Measurements from ENCODE around the gene GDNF.
"Not testable (repeated sequence)": the region's sequence is repeated elsewhere in the genome, so short reads cannot be mapped to it uniquely, and the experiment has no call there.

Gene GDNF

DNA sequence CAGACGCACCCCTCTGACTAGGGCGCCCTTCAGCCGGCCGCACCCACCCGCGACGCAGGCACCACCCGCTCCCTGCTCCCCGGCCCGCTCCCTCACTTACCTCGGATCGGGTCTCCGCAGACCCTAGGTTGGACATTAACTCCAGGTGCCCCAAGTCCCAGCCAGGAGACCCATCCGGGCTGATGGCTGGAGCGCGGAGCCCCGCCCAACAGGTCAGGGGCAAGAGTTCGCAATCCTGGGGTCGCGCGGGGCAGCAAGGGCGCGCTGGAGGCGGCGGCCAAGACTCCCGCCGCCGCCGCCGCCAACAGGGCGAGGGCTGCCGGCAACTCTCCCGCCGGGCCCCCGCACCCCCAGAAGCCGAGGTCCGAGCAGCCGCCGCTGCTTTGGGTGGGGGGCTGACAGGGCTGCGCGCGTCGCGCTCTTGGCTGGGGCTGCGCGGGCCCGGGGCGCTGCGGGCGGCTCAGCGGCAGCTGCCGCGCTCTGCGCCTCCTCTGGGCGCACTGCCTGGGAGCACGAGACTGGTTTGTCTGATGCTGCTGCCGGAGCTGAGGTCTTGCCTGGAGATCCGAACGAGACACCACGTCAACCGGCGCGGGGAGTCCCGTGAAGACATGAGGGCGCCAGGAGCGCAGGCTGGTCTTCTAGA is at the start of gene GDNF:
Gene GDNF, minus strand, starts transcription at position 635 of the 646 bp plus-strand sequence. CDS start 5,245 bp downstream, outside the sequence.
- no peak for DNase-seq (ENCODE audit: low read depth in 2 of 2)

GRCh38 chr5:37888476-37888875 is 48.6 kb upstream of the GDNF start:
- no peak for DNase-seq (ENCODE audit: low read depth in 2 of 2)

DNA sequence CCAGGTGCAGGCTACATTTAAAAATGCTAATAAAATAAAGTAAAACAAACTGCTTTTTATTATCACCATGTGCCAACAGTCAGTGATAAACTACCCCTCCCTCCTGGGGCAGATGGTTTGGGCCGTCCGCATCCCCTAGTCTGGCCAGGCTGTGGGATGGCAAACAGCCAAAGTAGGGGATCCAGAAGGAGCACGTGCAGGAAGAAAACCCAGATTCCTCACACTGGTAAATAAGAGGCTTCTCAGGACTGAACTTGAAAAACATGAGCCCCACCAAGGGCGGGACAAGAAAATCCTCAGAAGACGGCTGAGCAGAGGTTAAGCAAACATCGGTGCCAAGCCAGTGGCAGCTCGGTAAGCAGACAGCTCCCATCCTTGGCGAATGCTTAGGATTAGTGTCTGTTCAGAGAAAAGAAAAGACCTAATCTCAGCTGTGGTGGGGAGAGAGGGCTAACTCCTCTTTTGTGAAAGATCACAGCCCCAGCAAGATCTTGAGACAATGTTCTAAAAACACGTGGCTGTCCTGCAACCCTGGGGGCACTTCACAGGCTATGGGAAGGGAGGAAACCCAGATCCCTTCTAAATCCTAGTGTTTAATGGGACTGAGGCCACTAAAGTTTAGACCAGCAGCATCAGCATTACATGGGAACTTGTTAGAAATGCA is 46.5 kb upstream of the GDNF start:
- DNase-seq (ENCODE audit: low read depth in 2 of 2) = no peak

DNA sequence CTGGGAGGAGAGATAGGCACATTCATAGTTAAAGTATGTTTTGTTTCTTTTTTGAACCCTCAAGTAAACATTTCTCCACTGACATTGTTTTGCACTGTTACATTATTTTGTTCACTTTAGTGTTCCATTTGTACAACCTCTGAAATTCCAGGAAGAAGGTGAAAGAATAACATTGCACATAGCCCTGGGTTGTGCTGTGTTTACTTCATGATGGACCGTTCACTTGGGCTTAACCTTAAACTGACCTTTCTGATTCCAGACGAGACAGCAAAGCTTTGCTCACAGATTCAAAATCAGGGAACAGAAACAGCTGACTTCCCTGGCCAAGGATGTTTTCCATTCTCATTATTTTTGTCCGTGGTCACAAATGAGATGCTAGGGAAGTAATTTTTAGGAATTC is 42.8 kb upstream of the GDNF start:
- DNase-seq (ENCODE audit: low read depth in 2 of 2) = no peak

DNA sequence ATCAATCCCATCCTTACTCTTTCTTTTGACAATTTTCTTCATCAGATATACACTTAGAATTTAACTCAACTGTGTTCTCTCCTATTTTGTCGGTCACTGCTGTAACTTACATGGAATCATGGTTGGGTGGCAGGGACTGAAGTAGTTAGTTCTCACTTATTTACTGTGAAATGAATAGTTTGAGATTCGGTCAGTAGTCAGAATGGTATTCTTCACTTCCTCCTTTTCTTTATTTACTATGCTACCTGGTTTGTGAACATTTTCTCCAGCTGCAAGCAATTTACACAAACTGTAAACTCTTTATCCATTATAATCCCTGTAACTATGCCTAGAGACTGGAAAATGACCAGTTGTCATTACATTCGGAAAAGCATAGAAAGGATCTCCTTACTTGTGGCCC is 41.5 kb upstream of the GDNF start:
- DNase-seq (ENCODE audit: low read depth in 2 of 2) = no peak

DNA sequence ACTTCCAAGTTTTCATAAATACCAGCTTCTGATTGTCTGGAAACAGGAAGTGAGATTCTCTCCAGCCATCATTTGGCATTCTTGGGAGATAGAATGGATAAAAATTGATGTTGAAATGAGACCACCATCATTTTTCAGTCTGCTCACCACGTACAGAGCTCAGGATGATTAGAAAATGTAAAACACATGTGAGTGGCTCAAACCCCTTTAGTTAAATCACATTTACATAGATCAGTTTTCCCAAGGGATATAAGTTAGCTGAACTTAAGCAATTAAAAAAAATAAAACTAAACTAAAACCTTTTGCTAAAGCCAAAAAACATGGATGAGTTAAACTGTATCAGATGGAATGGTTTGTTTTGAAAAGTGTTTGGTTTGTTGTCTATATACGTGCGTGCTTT is 37.1 kb upstream of the GDNF start:
- DNase-seq (ENCODE audit: low read depth in 2 of 2) = no peak

GRCh38 chr5:37876245-37876644 is 36.4 kb upstream of the GDNF start:
- no peak for DNase-seq (ENCODE audit: low read depth in 2 of 2)

DNA sequence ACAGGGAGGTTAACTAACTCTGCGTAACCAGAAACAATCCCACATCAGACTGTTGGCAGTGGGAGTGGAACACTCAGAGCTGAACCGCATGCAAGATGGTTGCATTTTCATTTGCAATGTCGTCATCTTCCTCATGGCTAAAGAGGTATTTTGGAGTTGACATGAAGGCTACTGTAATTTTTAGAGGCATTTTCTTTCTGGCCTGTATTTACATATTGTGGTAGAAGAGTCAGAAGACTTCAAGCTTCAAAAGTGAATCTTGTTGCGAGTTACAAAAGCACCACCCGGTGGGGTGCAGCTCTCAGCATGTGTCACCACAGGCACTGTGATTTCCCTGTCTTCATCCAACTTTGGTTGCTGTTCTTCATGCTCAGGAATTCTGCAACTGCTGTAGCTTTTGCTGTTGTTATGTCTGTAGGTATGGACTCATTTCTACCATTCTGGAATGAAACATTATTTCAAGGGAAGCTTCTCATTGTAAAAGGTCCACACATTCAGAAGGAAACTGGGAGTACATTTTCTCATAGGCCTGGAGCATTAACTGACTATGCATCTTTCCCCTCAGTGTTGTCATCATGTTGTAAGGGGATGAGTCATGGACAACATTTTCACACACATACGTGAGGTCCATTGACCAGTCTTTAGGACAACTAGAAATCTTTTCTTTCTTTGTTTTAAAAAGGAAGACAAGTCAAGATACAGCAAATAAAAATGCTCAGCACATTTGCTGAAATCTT is 35.4 kb upstream of the GDNF start:
- no peak for DNase-seq (ENCODE audit: low read depth in 2 of 2)

DNA sequence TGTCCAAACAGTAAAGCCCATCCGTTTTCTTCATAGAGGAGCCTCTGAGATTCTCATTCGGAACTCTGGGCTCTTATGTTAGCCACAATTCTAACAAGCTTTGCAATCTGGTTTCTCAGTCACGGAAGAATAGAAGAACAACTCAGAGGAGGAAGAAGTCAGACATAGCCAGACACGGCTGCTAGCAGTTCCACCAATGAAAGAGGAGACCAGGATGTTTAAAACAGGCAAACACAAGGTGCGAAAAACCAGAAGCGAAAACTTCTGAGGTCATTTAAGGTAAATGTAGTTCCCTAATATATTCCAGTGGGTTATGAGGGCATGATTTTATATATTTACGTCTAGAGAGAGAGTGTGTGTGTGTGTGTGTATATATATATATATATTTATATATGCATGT is 34.1 kb upstream of the GDNF start:
- no peak for DNase-seq (ENCODE audit: low read depth in 2 of 2)

DNA sequence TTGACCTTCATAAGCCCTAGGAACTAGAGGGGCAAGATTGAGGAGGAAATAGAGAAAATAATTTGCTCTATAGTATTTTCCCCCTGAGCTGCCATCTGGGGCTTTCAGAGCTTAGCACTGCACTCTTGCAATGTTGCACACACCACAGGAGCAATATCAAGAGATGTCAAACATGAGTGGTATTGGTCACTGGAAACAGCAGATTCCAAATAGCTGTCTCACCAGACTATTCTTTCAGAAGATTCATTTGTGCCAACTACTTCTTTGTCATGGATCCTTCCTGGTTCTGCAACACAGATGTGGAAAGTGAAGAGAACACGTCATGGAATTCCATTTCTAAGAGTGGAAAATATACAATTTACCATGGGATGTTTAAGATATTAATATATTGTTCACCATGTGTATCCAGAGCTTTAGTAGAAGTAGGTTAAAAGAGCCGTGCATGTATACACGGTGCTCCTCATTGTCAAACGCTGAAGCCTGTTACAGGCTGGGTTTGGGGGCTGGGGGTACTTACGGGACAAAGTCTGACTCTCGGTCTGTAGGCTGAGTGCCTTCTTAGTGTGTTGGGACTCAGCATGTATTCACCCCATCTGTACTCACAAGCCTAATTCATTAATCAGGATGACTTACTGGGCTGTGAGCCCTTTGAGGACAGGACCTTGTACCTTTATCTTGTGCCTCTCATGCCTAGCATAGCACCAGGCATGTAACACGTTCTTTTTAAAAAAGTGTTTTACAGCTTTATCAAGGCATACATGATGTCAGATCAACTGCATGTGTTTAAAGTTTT is 31.4 kb upstream of the GDNF start:
- no peak for DNase-seq (ENCODE audit: low read depth in 2 of 2)

GRCh38 chr5:37869216-37869615 is 29.4 kb upstream of the GDNF start:
- DNase-seq (ENCODE audit: low read depth in 2 of 2) = no peak

DNA sequence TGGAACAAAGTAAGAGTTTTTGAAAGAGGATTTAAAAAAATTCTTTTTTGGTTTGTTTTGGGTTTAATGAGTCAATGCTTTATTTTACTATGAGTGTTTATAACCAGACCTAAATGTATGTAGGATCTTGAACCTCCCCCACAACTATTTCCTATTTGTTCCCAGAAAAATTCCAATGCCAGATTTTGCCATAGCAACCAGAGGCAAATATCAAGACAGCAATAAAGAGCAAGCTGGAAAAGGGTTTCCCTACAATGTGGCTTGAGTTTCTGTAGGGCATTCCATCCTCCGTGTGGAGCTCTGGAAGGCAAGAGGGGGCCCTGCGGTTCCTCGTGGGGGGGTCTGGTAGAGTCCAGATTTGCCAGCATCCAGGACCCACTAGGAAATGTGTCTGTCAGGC is 27.8 kb upstream of the GDNF start:
- no peak for DNase-seq (ENCODE audit: low read depth in 2 of 2)

- DNase-seq (ENCODE audit: low read depth in 2 of 2) = not testable (repeated sequence)
These were observed 23.1 kb upstream of the GDNF start for GRCh38 chr5:37862907-37863306.

DNA sequence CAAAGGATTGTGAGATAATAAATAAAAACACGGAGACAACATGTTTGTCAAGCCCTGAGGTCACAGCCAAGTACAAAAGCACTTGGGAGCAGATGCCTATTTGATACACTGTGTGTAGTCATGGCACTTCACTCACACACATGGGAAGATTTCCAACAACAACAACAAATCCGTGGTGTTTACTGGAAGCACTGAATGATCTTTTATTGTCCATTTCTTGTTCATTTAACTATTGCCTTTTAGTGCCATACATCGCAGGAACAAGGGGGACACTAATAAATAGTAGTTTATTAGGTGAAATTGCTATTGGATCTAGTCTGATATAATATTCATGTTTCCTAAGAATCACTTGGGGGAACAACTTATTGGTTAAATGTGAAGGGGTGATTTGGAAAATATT is 20.4 kb upstream of the GDNF start:
- no peak for DNase-seq (ENCODE audit: low read depth in 2 of 2)

DNA sequence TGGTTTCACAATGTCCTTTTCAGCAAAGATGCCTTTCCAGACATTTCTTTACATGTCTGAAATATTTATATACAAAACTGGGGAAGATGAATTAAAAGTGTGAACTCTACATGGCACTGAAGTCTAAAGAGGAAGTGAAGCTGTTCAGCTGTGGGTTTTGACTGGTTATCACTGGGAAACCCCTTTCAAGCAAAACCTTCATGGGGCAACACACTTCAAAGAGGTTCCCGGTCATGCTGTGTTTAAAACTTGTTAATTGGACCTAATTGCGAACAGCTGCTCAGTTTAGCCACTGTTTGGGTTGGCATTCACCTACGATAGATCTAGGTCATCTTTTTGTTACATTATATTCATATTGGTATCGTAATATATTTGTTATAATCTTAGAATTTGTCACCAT is 20.0 kb upstream of the GDNF start:
- no peak for DNase-seq (ENCODE audit: low read depth in 2 of 2)

DNA sequence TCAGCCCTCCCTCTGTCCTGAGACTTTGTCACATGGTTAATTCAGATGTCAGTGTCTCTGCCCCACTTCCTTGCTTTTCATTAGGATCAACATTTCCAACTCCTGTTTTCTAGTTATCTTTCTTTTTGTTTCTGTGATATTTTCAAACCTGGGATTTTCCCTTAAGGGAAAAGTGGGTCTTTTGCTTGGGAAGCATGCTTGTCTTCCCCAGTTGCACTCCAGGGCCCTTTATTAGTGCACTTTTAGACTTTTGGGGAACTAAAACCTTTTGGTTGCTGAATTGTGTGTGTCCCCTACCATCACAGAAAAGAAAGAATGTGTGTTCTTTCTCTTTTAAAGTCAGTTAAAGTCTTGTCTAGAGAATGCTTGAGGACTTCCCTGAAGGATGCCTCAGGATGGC is 18.4 kb upstream of the GDNF start:
- DNase-seq (ENCODE audit: low read depth in 2 of 2) = no peak

- DNase-seq (ENCODE audit: low read depth in 2 of 2) = no peak
These were observed 17.9 kb upstream of the GDNF start for GRCh38 chr5:37857696-37858095.

DNA sequence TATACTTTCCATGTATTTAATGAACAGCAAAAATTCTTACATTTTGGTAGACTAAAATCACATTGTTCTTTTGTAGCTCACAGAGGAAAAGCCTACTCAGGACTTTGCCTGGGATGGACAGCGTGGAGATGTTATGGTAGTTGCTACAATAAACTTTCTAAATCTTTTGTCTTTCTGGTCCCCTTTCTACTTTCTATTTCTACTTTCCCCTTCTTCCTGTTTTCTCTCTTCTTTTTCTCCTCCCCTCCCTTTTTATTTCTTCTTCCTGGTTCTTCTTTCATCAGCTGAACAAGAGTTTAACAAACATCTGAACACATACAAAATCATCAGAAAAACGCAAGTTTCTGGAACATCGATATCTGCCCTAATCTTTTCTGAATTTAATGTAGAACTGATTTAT is 15.6 kb upstream of the GDNF start:
- no peak for DNase-seq (ENCODE audit: low read depth in 2 of 2)

GRCh38 chr5:37851305-37851704 is 11.5 kb upstream of the GDNF start:
- DNase-seq (ENCODE audit: low read depth in 2 of 2) = no peak

- DNase-seq (ENCODE audit: low read depth in 2 of 2) = no peak
These were observed 10.5 kb upstream of the GDNF start for GRCh38 chr5:37850226-37850865.

DNA sequence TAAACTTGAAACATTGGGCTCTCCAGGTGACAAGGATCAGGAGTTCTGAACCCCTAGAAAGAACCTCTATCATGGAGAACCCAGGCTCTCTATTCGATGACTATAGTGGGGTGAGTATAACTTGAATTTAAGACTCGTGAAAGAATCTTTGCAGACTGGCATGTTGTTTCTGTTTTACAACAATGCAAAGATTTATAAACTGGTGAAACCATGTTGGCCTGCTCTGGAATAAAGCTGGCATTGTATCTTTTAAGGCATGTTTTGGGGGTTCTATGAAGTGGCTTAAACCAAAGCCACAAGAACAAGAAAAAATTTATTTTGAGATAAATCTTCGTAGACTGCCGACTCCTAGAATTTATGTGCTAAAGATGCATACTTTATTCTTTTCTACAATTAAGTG is 9.8 kb upstream of the GDNF start:
- DNase-seq (ENCODE audit: low read depth in 2 of 2) = no peak

GRCh38 chr5:37847978-37848425 is 8.2 kb upstream of the GDNF start:
- no peak for DNase-seq (ENCODE audit: low read depth in 2 of 2)
